Stimulated activated CD8-positive, alpha-beta memory T cell treated with anti-CD3 and anti-CD28 coated beads, Interleukin-2, amount 100 ng/mL, for 48 hours (primary cell): ENCODE data around the gene CELF2.

Source experiments
- DNase-seq, 2 donors: peaks; one replicate each; pipeline ENCODE4 v3.0.0-alpha.2; 2020; ENCODE audit warnings: low read depth in 2 of 2

CELF2 gene

GRCh38 chr10:11154849-11155498, 137.3 kb downstream of the CELF2 start:
- DNase-seq = no peak

- no peak for DNase-seq
Observed at GRCh38 chr10:11156480-11156879, 138.8 kb downstream of the CELF2 start.

- DNase-seq = no peak
Observed at GRCh38 chr10:11157292-11158076, 139.8 kb downstream of the CELF2 start.

GRCh38 chr10:11158080-11158479, 140.4 kb downstream of the CELF2 start:
- DNase-seq = no peak

- no peak for DNase-seq
Observed at GRCh38 chr10:11159543-11160215, 142.0 kb downstream of the CELF2 start.

GRCh38 chr10:11161096-11161495, 143.4 kb downstream of the CELF2 start:
- DNase-seq = no peak

- no peak for DNase-seq
Observed at GRCh38 chr10:11161910-11162309, 144.2 kb downstream of the CELF2 start.

- no peak for DNase-seq
Observed at GRCh38 chr10:11162828-11163599, 145.3 kb downstream of the CELF2 start.

GRCh38 chr10:11163780-11164550, 146.3 kb downstream of the CELF2 start:
- DNase-seq = no peak

- no peak for DNase-seq
Observed at GRCh38 chr10:11164551-11164802, 146.8 kb downstream of the CELF2 start.

- DNase-seq = peak in 1 of 2 donors; percentile 55
Observed at GRCh38 chr10:11164803-11165590, 147.3 kb downstream of the CELF2 start.

- peak in 1 of 2 donors; percentile 47 for DNase-seq
Observed at GRCh38 chr10:11165591-11166543, 148.2 kb downstream of the CELF2 start.

GRCh38 chr10:11166550-11166949, 148.9 kb downstream of the CELF2 start:
- DNase-seq = no peak

GRCh38 chr10:11167233-11167966, 149.7 kb downstream of the CELF2 start:
- DNase-seq = no peak

GRCh38 chr10:11168423-11169090, 150.9 kb downstream of the CELF2 start:
- DNase-seq = no peak

- DNase-seq = no peak
Observed at GRCh38 chr10:11169976-11170375, 152.3 kb downstream of the CELF2 start.

- no peak for DNase-seq
Observed at GRCh38 chr10:11170574-11170973, 152.9 kb downstream of the CELF2 start.
